ENCODE measurements around the gene SGPL1. TPM values are rescaled to one million over a fixed set of nuclear protein-coding genes. Genes with fewer than 3 reads are reported as not detected.

SGPL1 gene
- total RNA-seq, 6 experiments from 2014 or later: 22.4 to 30.9 (median 26.0) TPM

GRCh38 chr10:70782746-70783680 lies 32.7 kb upstream of the SGPL1 start:
- Mint-ChIP-seq H3K27me3 (ENCODE audit: insufficient read depth) (peaks cover 43% of the 10 kb centered on the region), H3K4me1 (ENCODE audit: low read depth) (peaks cover 4% of the 10 kb centered on the region; the same call in 1 of the 2 replicates), H3K27ac (no peak overlapping the region), H3K36me3 (ENCODE audit: low read depth) (no peaks in the 10 kb centered on the region), H3K4me3 (no peak overlapping the region), H3K9me3 (no peaks in the 10 kb centered on the region)
- no peak for DNase-seq
- TF ChIP-seq, protein P1, sequence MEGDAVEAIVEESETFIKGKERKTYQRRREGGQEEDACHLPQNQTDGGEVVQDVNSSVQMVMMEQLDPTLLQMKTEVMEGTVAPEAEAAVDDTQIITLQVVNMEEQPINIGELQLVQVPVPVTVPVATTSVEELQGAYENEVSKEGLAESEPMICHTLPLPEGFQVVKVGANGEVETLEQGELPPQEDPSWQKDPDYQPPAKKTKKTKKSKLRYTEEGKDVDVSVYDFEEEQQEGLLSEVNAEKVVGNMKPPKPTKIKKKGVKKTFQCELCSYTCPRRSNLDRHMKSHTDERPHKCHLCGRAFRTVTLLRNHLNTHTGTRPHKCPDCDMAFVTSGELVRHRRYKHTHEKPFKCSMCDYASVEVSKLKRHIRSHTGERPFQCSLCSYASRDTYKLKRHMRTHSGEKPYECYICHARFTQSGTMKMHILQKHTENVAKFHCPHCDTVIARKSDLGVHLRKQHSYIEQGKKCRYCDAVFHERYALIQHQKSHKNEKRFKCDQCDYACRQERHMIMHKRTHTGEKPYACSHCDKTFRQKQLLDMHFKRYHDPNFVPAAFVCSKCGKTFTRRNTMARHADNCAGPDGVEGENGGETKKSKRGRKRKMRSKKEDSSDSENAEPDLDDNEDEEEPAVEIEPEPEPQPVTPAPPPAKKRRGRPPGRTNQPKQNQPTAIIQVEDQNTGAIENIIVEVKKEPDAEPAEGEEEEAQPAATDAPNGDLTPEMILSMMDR (IDR thresholded peaks at IDR 0.05): no peak

DNA sequence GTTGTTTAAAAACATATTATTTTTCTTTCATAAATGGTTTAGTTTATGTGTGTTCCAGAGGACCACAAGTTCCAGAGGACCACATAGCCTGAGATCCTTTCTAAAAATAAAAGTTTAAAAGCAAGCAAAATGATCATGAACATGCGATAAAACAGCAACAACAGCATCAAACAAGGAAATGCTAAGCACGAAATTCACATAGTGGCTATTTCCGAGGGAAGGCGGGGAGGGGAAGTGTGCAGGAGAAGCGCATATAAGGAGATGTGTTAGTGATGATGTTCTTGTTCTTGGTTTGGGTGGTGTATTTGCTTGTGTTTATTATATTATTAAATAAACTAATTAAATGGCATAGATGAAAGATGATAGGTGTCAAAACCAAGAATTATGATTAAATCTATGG lies 31.7 kb upstream of the SGPL1 start:
- H3K4me3 Mint-ChIP-seq: no peak overlapping the region
- no peak overlapping the region for H3K27ac Mint-ChIP-seq
- peaks cover 4% of the 10 kb centered on the region; the same call in 1 of the 2 replicates for H3K4me1 Mint-ChIP-seq (ENCODE audit: low read depth)
- TF ChIP-seq, protein P1 (IDR thresholded peaks at IDR 0.05): no peak
- H3K27me3 Mint-ChIP-seq (ENCODE audit: insufficient read depth): peaks cover 46% of the 10 kb centered on the region
- H3K36me3 Mint-ChIP-seq (ENCODE audit: low read depth): no peaks in the 10 kb centered on the region
- DNase-seq: no peak
- H3K9me3 Mint-ChIP-seq: no peaks in the 10 kb centered on the region

- no peak overlapping the region for H3K4me3 Mint-ChIP-seq
- no peak for DNase-seq
- H3K27ac Mint-ChIP-seq: no peak overlapping the region
- peaks cover 48% of the 10 kb centered on the region for H3K27me3 Mint-ChIP-seq (ENCODE audit: insufficient read depth)
- no peaks in the 10 kb centered on the region for H3K36me3 Mint-ChIP-seq (ENCODE audit: low read depth)
- H3K4me1 Mint-ChIP-seq (ENCODE audit: low read depth): peaks cover 4% of the 10 kb centered on the region; the same call in 1 of the 2 replicates
- H3K9me3 Mint-ChIP-seq: no peaks in the 10 kb centered on the region
- TF ChIP-seq, protein P1 (IDR thresholded peaks at IDR 0.05): no peak
Measured at GRCh38 chr10:70784471-70784870, 31.3 kb upstream of the SGPL1 start.

- TF ChIP-seq, protein P1 (IDR thresholded peaks at IDR 0.05): no peak
- H3K27ac Mint-ChIP-seq: no peak within 1 kb of the TSS
- H3K4me3 Mint-ChIP-seq: no peak within 1 kb of the TSS
- H3K9me3 Mint-ChIP-seq: no peaks in the 10 kb centered on the region
- H3K4me1 Mint-ChIP-seq (ENCODE audit: low read depth): peaks cover 4% of the 10 kb centered on the region; the same call in 1 of the 2 replicates
- DNase-seq: no peak
- H3K27me3 Mint-ChIP-seq (ENCODE audit: insufficient read depth): peaks cover 45% of the 10 kb centered on the region
- no peaks in the 10 kb centered on the region for H3K36me3 Mint-ChIP-seq (ENCODE audit: low read depth)
Measured at GRCh38 chr10:70785190-70785589, 30.6 kb upstream of the SGPL1 start, which contains the start of gene TBATA. Gene TBATA (minus strand): TSS chr10:70785377. CDS start chr10:70783379, 1,998 bp downstream.

DNA sequence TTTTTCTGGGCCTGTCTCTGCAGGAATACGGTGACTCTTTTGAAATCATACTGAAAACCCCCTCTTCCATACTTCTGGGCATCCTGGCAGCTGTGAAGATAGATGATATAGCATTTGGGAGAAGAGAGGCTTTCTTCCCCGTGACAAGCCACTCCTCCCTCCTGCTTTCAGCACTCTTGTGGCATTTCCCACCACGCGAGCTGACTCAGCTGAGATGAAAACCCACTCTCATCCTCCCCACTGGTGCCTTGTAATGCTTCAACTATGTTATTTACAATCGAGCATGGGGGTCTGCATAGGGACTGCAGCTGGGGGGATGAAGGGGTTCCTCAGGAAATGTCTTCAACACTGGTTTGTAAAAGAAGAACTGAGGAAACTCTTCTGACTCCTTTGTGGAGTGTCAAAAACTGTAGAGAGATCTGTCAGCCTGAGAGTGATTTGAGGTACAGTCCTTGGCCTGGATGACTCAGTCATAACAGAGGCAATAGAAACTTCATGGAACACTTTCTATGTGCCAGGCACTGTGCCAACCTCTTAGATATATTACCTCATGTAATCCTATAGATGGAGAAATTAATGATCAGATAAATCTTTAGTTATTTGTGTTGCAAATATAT lies 28.8 kb upstream of the SGPL1 start:
- H3K27ac Mint-ChIP-seq: no peak overlapping the region
- DNase-seq: no peak
- TF ChIP-seq, protein P1 (IDR thresholded peaks at IDR 0.05): no peak

More for the DNA sequence above, 28.8 kb upstream of the SGPL1 start:
- Mint-ChIP-seq H3K36me3 (ENCODE audit: low read depth) (no peaks in the 10 kb centered on the region), H3K4me3 (no peak overlapping the region), H3K27me3 (ENCODE audit: insufficient read depth) (peaks cover 39% of the 10 kb centered on the region), H3K9me3 (no peaks in the 10 kb centered on the region), H3K4me1 (ENCODE audit: low read depth) (peaks cover 4% of the 10 kb centered on the region; the same call in 1 of the 2 replicates)
